Panc1 (cell line): Measurements from ENCODE around the gene GLS. TPM values are rescaled to one million over a fixed set of nuclear protein-coding genes. Genes with fewer than 3 reads are reported as not detected.

ENCODE experiments used
- ATAC-seq: fragments of 200-7000 bp; cut with Tn5 transposase; 2 replicates; pipeline ENCODE4 v1.9.1; 2020; ENCODE audit warnings: mild to moderate bottlenecking, moderate library complexity
- BruUV-seq: library from RNA; stranded (reverse); fragments of 400-500 nt; replicated peaks from 2 replicates; lab custom pipeline; 2021; lab: Mats Ljungman, UMichigan
- CTCF ChIA-PET: fragments of 300-600 bp; sonication (Branson Sonifier 250); formaldehyde crosslinking; loops from one replicate; lab custom pipeline; 2022; ENCODE audit warnings: antibody characterized with exemption; lab: Charles Lee
- POLR2A ChIA-PET: fragments of 300-600 bp; sonication (Branson Sonifier 250); formaldehyde crosslinking; loops from one replicate; lab custom pipeline; 2022; ENCODE audit warnings: antibody characterized with exemption; lab: Charles Lee
- DNase-seq: peaks from one replicate; pipeline ENCODE4 v3.0.0-alpha.2; 2010; ENCODE audit warnings: low read depth, low spot score
- H3K27ac ChIP-seq: 2 replicates; pipeline ENCODE4 v1.5.1; 2011; ENCODE audit warnings: mild to moderate bottlenecking, low read length, inconsistent platforms
- H3K27me3 ChIP-seq: fragments of 200-500 bp; sonication (Bioruptor generic); 2 replicates; pipeline ENCODE4 v1.6.0; 2014; ENCODE audit warnings: low read length, inconsistent platforms; ENCODE audit not compliant: control insufficient read depth, insufficient read depth
- H3K36me3 ChIP-seq: fragments of 200-500 bp; sonication (Bioruptor generic); 2 replicates; pipeline ENCODE4 v1.5.1; 2014; ENCODE audit warnings: inconsistent platforms, mild to moderate bottlenecking, low read length, moderate library complexity; ENCODE audit not compliant: control insufficient read depth, insufficient read depth
- H3K4me1 ChIP-seq: 2 replicates; pipeline ENCODE4 v1.5.1; 2011; ENCODE audit warnings: inconsistent platforms, mild to moderate bottlenecking, low read length, moderate library complexity; ENCODE audit not compliant: control insufficient read depth, insufficient read depth
- H3K4me3 ChIP-seq, 2 experiments: 2 replicates each; pipeline ENCODE4 v1.5.1; 2011 to 2012; ENCODE audit warnings: low read depth in 2 of 2, low read length in 2 of 2, mild to moderate bottlenecking in 2 of 2, inconsistent platforms in 1 of 2, moderate library complexity in 1 of 2
- H3K9me3 ChIP-seq: fragments of 200-500 bp; sonication (Bioruptor generic); 2 replicates; pipeline ENCODE4 v1.5.1; 2014; ENCODE audit warnings: low read depth, mild to moderate bottlenecking, inconsistent platforms, low read length, moderate library complexity; ENCODE audit not compliant: control insufficient read depth, insufficient read depth
- POLR2AphosphoS5 ChIP-seq: IDR thresholded peaks from 2 replicates; pipeline ENCODE4 v1.6.1; 2012; ENCODE audit warnings: mild to moderate bottlenecking, low read depth, low read length, moderate library complexity
- SIN3A ChIP-seq: IDR thresholded peaks from 2 replicates; pipeline ENCODE4 v1.6.1; 2012; ENCODE audit warnings: low read depth, mild to moderate bottlenecking, low read length, moderate library complexity, borderline replicate concordance; ENCODE audit not compliant: insufficient read depth
- TCF7L2 ChIP-seq: IDR thresholded peaks from 2 replicates; pipeline ENCODE4 v1.6.1; 2011; ENCODE audit warnings: mild to moderate bottlenecking, low read depth, low read length, inconsistent platforms
- in situ Hi-C: cut with HindIII; loops from 2 replicates; pipeline ENCODE4 v1.10.0; 2016; ENCODE audit warnings: low sequenced_read_pairs, low pct_unique_long_range_greater_than_20kb
- intact Hi-C: fragments of 100-400 bp; cut with micrococcal nuclease; formaldehyde crosslinking; loops from one replicate; pipeline ENCODE4 v1.10.0; 2022; ENCODE audit not compliant: unreplicated experiment
- total RNA-seq: library from RNA; stranded (reverse); gene quantifications from one replicate; pipeline ENCODE4 v1.2.1, GENCODE V29; 2021; ENCODE audit not compliant: unreplicated experiment
- TF ChIP-seq, protein P1 (sequence below), 2 experiments: IDR thresholded peaks; 2 replicates each; pipeline ENCODE4 v1.6.1; 2011 to 2012; ENCODE audit warnings: low read depth in 2 of 2, control low read depth in 1 of 2, low read length in 1 of 2, mild to moderate bottlenecking in 1 of 2, moderate library complexity in 1 of 2; ENCODE audit not compliant: insufficient read depth in 1 of 2
- TF ChIP-seq, protein P2 (sequence below): fragments of 450-650 bp; IDR thresholded peaks from 2 replicates; pipeline ENCODE4 v1.5.1; 2017; ENCODE audit warnings: mild to moderate bottlenecking

Gene GLS
- total RNA-seq, 1 experiment from 2014 or later: 93.9 TPM

DNA sequence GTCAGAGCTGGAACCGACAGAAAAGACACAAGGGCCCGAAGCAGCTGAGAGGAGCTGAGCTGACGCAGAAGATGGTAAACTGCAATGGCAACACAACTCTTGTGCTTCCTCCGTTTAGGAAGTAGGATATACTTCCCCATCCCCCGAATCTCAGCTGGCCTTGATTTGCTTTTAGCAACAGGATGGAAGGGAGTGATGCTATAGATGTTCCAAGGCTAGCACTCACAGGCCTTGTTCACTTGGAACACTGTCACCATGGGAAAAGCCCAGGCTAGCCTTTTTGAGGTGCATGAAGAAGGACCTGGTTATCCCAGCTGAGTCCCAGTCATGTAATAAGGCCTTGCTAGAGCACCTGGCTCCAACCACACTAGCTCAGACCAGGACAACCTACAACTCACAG, 107.3 kb downstream of the GLS start:
- ATAC-seq (no peak), DNase-seq (no peak)
- CTCF ChIA-PET: no interaction called here
- in situ Hi-C loops (no loop called here), intact Hi-C loops (no loop called here)
- no peak for TF ChIP-seq TCF7L2
- TF ChIP-seq, protein P1, sequence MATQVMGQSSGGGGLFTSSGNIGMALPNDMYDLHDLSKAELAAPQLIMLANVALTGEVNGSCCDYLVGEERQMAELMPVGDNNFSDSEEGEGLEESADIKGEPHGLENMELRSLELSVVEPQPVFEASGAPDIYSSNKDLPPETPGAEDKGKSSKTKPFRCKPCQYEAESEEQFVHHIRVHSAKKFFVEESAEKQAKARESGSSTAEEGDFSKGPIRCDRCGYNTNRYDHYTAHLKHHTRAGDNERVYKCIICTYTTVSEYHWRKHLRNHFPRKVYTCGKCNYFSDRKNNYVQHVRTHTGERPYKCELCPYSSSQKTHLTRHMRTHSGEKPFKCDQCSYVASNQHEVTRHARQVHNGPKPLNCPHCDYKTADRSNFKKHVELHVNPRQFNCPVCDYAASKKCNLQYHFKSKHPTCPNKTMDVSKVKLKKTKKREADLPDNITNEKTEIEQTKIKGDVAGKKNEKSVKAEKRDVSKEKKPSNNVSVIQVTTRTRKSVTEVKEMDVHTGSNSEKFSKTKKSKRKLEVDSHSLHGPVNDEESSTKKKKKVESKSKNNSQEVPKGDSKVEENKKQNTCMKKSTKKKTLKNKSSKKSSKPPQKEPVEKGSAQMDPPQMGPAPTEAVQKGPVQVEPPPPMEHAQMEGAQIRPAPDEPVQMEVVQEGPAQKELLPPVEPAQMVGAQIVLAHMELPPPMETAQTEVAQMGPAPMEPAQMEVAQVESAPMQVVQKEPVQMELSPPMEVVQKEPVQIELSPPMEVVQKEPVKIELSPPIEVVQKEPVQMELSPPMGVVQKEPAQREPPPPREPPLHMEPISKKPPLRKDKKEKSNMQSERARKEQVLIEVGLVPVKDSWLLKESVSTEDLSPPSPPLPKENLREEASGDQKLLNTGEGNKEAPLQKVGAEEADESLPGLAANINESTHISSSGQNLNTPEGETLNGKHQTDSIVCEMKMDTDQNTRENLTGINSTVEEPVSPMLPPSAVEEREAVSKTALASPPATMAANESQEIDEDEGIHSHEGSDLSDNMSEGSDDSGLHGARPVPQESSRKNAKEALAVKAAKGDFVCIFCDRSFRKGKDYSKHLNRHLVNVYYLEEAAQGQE (IDR thresholded peaks at IDR 0.05; ENCODE audit: insufficient read depth in 1 of 2, low read depth in 2 of 2, low read length in 1 of 2): no peak
- TF ChIP-seq, protein P2, sequence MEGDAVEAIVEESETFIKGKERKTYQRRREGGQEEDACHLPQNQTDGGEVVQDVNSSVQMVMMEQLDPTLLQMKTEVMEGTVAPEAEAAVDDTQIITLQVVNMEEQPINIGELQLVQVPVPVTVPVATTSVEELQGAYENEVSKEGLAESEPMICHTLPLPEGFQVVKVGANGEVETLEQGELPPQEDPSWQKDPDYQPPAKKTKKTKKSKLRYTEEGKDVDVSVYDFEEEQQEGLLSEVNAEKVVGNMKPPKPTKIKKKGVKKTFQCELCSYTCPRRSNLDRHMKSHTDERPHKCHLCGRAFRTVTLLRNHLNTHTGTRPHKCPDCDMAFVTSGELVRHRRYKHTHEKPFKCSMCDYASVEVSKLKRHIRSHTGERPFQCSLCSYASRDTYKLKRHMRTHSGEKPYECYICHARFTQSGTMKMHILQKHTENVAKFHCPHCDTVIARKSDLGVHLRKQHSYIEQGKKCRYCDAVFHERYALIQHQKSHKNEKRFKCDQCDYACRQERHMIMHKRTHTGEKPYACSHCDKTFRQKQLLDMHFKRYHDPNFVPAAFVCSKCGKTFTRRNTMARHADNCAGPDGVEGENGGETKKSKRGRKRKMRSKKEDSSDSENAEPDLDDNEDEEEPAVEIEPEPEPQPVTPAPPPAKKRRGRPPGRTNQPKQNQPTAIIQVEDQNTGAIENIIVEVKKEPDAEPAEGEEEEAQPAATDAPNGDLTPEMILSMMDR: no peak
- TF ChIP-seq SIN3A: no peak
- TF ChIP-seq POLR2AphosphoS5: no peak
- H3K27me3 ChIP-seq: no peaks in the 10 kb centered on the region
- no peaks in the 10 kb centered on the region for H3K9me3 ChIP-seq
- H3K4me1 ChIP-seq: no peaks in the 10 kb centered on the region
- peaks cover 59% of the 10 kb centered on the region for H3K36me3 ChIP-seq
- no peak overlapping the region for H3K27ac ChIP-seq
- POLR2A ChIA-PET: no interaction called here
- BruUV-seq: no TSS peak
- H3K4me3 ChIP-seq: no peak overlapping the region

DNA sequence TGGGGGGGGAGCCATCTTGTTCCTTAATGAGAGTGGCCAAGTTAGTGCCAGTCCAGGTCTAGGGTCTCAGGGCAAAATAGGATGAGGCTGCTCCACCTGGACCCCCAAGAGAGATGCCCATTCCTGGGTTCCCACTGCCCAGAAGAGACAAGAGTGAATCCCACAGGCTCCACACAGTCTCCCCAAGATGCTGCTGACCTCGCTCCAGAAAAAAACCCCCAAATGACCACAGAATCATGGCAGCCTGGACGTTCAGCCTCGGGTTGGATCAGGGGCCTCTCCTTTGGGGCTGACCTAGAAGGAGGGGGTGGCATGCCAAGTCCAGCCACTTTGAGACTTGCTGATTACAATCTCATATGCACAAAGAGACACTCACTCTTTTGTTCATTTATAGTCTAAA, 108.3 kb downstream of the GLS start:
- Histone ChIP-seq H3K36me3 (peaks cover 50% of the 10 kb centered on the region), H3K4me3 (no peak overlapping the region), H3K9me3 (no peaks in the 10 kb centered on the region), H3K27ac (no peak overlapping the region), H3K27me3 (no peaks in the 10 kb centered on the region), H3K4me1 (no peaks in the 10 kb centered on the region)
- ATAC-seq: no peak
- no peak for TF ChIP-seq POLR2AphosphoS5
- TF ChIP-seq, protein P1 (IDR thresholded peaks at IDR 0.05; ENCODE audit: insufficient read depth in 1 of 2, low read depth in 2 of 2, low read length in 1 of 2): no peak
- TF ChIP-seq TCF7L2: no peak
- TF ChIP-seq SIN3A: no peak
- TF ChIP-seq, protein P2: no peak
- DNase-seq: no peak
- intact Hi-C loops: no loop called here
- no TSS peak for BruUV-seq
- in situ Hi-C loops: no loop called here
- ChIA-PET POLR2A (interaction anchor here (0.6 kb wide), 1 partner anchor 76 kb away, joined by 3 read pairs; no protein-coding TSS in a partner anchor), CTCF (no interaction called here)
